Mucosa of stomach (tissue), 1 donor: Measurements from ENCODE around the gene TRMT44.
A peak's percentile ranks its signal among the peaks of the same experiment; 100 is the strongest.
"Not testable (repeated sequence)": the region's sequence is repeated elsewhere in the genome, so short reads cannot be mapped to it uniquely, and the experiment has no call there.

Source experiments
- H3K27me3 ChIP-seq: one replicate; pipeline ENCODE4 v1.7.0; 2013; ENCODE audit warnings: mild to moderate bottlenecking, low read length; ENCODE audit not compliant: control insufficient read depth, insufficient read depth
- H3K36me3 ChIP-seq: one replicate; pipeline ENCODE4 v1.7.0; 2013; ENCODE audit warnings: low read length; ENCODE audit not compliant: control insufficient read depth, insufficient read depth
- H3K4me1 ChIP-seq: one replicate; pipeline ENCODE4 v1.7.0; 2013; ENCODE audit warnings: mild to moderate bottlenecking, low read length; ENCODE audit not compliant: control insufficient read depth, insufficient read depth
- H3K4me3 ChIP-seq: one replicate; pipeline ENCODE4 v1.7.0; 2013; ENCODE audit warnings: low read length
- H3K9ac ChIP-seq: one replicate; pipeline ENCODE4 v1.7.0; 2013; ENCODE audit warnings: mild to moderate bottlenecking, low read length, moderate library complexity
- H3K9me3 ChIP-seq: one replicate; pipeline ENCODE4 v1.7.0; 2013; ENCODE audit warnings: mild to moderate bottlenecking, low read length, moderate library complexity; ENCODE audit not compliant: control insufficient read depth
- donor health status: Pancreatic carcinoma.

Gene TRMT44

GRCh38 chr4:8410066-8410625, 30.4 kb upstream of the TRMT44 start:
- Histone ChIP-seq H3K36me3 (no peaks in the 10 kb centered on the region), H3K9ac (no peak overlapping the region), H3K4me1 (peaks cover 35% of the 10 kb centered on the region), H3K9me3 (no peaks in the 10 kb centered on the region), H3K27me3 (no peaks in the 10 kb centered on the region), H3K4me3 (no peak overlapping the region)

GRCh38 chr4:8410641-8411271, 29.8 kb upstream of the TRMT44 start:
- no peaks in the 10 kb centered on the region for H3K27me3 ChIP-seq
- no peaks in the 10 kb centered on the region for H3K9me3 ChIP-seq
- H3K4me1 ChIP-seq, result peaks cover 29% of the 10 kb centered on the region
- no peak overlapping the region for H3K4me3 ChIP-seq
- peaks cover 3% of the 10 kb centered on the region for H3K36me3 ChIP-seq
- H3K9ac ChIP-seq, result no peak overlapping the region

GRCh38 chr4:8411351-8412180, 29.0 kb upstream of the TRMT44 start:
- Histone ChIP-seq H3K9me3 (no peaks in the 10 kb centered on the region), H3K36me3 (peaks cover 6% of the 10 kb centered on the region), H3K4me3 (no peak overlapping the region), H3K9ac (no peak overlapping the region), H3K4me1 (peaks cover 28% of the 10 kb centered on the region), H3K27me3 (no peaks in the 10 kb centered on the region)

GRCh38 chr4:8412288-8412687, 28.3 kb upstream of the TRMT44 start:
- Histone ChIP-seq H3K4me1 (peaks cover 26% of the 10 kb centered on the region), H3K9me3 (no peaks in the 10 kb centered on the region), H3K9ac (no peak overlapping the region), H3K4me3 (no peak overlapping the region), H3K36me3 (peaks cover 6% of the 10 kb centered on the region), H3K27me3 (no peaks in the 10 kb centered on the region)

- no peaks in the 10 kb centered on the region for H3K9me3 ChIP-seq
- peaks cover 8% of the 10 kb centered on the region for H3K4me1 ChIP-seq
- no peaks in the 10 kb centered on the region for H3K27me3 ChIP-seq
- H3K4me3 ChIP-seq, result no peak overlapping the region
- H3K36me3 ChIP-seq, result peaks cover 6% of the 10 kb centered on the region
- no peak overlapping the region for H3K9ac ChIP-seq
These were observed 26.2 kb upstream of the TRMT44 start for GRCh38 chr4:8414377-8414776.

- H3K9me3 ChIP-seq, result no peaks in the 10 kb centered on the region
- H3K27me3 ChIP-seq, result no peaks in the 10 kb centered on the region
- H3K9ac ChIP-seq, result no peak overlapping the region
- peaks cover 6% of the 10 kb centered on the region for H3K36me3 ChIP-seq
- H3K4me3 ChIP-seq, result no peak overlapping the region
- H3K4me1 ChIP-seq, result no peaks in the 10 kb centered on the region
These were observed 23.4 kb upstream of the TRMT44 start for GRCh38 chr4:8417071-8417614.

GRCh38 chr4:8419222-8420041, 21.1 kb upstream of the TRMT44 start:
- H3K36me3 ChIP-seq, result peaks cover 6% of the 10 kb centered on the region

GRCh38 chr4:8420151-8420550, 20.4 kb upstream of the TRMT44 start:
- not testable (repeated sequence) for H3K27me3 ChIP-seq, H3K9me3 ChIP-seq, H3K4me1 ChIP-seq, H3K9ac ChIP-seq, H3K36me3 ChIP-seq, H3K4me3 ChIP-seq

More at GRCh38 chr4:8419222-8420041, 21.1 kb upstream of the TRMT44 start:
- Histone ChIP-seq H3K27me3 (no peaks in the 10 kb centered on the region), H3K9ac (no peak overlapping the region), H3K4me1 (no peaks in the 10 kb centered on the region), H3K9me3 (no peaks in the 10 kb centered on the region), H3K4me3 (no peak overlapping the region)

- Histone ChIP-seq H3K9me3 (no peaks in the 10 kb centered on the region), H3K27me3 (no peaks in the 10 kb centered on the region)
These were observed 18.2 kb upstream of the TRMT44 start for GRCh38 chr4:8422327-8422726.

GRCh38 chr4:8422786-8423185, 17.8 kb upstream of the TRMT44 start:
- no peaks in the 10 kb centered on the region for H3K27me3 ChIP-seq
- H3K4me1 ChIP-seq, result peaks cover 11% of the 10 kb centered on the region
- H3K4me3 ChIP-seq, result no peak overlapping the region
- no peak overlapping the region for H3K9ac ChIP-seq
- no peaks in the 10 kb centered on the region for H3K9me3 ChIP-seq
- H3K36me3 ChIP-seq, result no peaks in the 10 kb centered on the region

More at GRCh38 chr4:8422327-8422726, 18.2 kb upstream of the TRMT44 start:
- Histone ChIP-seq H3K36me3 (no peaks in the 10 kb centered on the region), H3K4me1 (peaks cover 8% of the 10 kb centered on the region), H3K4me3 (no peak overlapping the region), H3K9ac (no peak overlapping the region)

- Histone ChIP-seq H3K9ac (peak overlapping the region; percentile 80), H3K36me3 (no peaks in the 10 kb centered on the region), H3K9me3 (no peaks in the 10 kb centered on the region), H3K4me1 (peaks cover 15% of the 10 kb centered on the region), H3K4me3 (no peak overlapping the region), H3K27me3 (no peaks in the 10 kb centered on the region)
These were observed 13.3 kb upstream of the TRMT44 start for GRCh38 chr4:8427262-8427661.
